Colonic mucosa (tissue), 4 donors: ENCODE data around the gene THSD7A. TPM values are rescaled to one million over a fixed set of nuclear protein-coding genes. Genes with fewer than 3 reads are reported as not detected.

Experiments used
- DNase-seq: peaks from one replicate; pipeline ENCODE4 v3.0.0-alpha.2; 2020
- H3K27ac ChIP-seq: fragments of 200-600 bp; one replicate; pipeline ENCODE4 v1.8.0; 2021
- H3K27me3 ChIP-seq: fragments of 200-600 bp; one replicate; pipeline ENCODE4 v1.8.0; 2021
- H3K36me3 ChIP-seq: fragments of 200-600 bp; one replicate; pipeline ENCODE4 v1.8.0; 2021
- H3K4me1 ChIP-seq: fragments of 200-600 bp; one replicate; pipeline ENCODE4 v1.8.0; 2021; ENCODE audit warnings: mild to moderate bottlenecking
- H3K4me3 ChIP-seq: fragments of 200-600 bp; one replicate; pipeline ENCODE4 v1.8.0; 2021
- H3K9ac ChIP-seq, 2 donors: one replicate each; pipeline ENCODE4 v1.7.0; 2013; ENCODE audit warnings: control low read depth in 2 of 2, low read depth in 2 of 2, low read length in 2 of 2
- H3K9me3 ChIP-seq: fragments of 200-600 bp; one replicate; pipeline ENCODE4 v1.8.0; 2021
- intact Hi-C: fragments of 100-400 bp; cut with DNase I; formaldehyde crosslinking; loops from one replicate; pipeline ENCODE4 v1.14.1; 2022
- total RNA-seq, 2 donors: library from RNA; stranded (reverse); fragmentation: NEBNext Ultra II Directional in 1 of 2; extraction: Animal tissue kit (Norgen Biotek cat#: 25700) in 1 of 2; gene quantifications; one replicate each; pipeline ENCODE4 v1.2.1, GENCODE V29; 2021
- TF ChIP-seq, protein P1 (sequence below): fragments of 200-600 bp; IDR thresholded peaks from one replicate; pipeline ENCODE4 v1.8.0; 2022; ENCODE audit warnings: antibody characterized with exemption, mild to moderate bottlenecking
- donor health status: healthy.
- donor health status: DM: no; HTN: no; CAD: no.
- donor health status: DM: no; HTN: no; CAD: no.

The THSD7A gene
- total RNA-seq, 2 donors from 2014 or later = 2.1 to 2.3 TPM

DNA sequence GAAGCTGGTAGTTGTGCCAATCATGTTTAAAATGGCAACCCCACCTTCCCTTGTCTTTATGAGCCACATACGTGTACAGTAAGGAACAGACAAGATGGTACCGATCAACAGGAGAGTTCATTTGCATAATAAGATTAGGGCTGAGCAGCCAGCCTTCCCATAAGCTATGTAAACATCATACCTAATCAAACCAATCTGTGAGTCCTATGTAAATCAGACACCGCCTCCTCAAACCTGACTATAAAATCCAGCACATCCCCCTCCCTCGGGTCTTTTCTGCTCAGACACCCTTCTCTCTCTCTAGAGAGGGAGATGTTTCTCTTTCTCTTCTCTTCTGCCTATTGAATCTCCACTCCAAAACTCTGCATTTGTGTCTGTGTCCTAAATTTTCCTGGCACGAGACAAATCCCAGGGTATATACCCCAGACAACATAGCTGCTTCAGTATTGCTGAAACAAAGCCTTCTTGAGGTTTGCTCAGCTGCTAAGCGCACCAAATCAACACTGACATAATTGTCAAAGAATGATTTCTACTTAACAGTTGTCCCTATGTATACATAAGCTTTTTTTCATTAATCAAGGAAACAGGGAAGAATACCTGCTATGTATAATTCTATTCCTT is 279.2 kb downstream of the THSD7A start:
- no peak for DNase-seq
- TF ChIP-seq, protein P1, sequence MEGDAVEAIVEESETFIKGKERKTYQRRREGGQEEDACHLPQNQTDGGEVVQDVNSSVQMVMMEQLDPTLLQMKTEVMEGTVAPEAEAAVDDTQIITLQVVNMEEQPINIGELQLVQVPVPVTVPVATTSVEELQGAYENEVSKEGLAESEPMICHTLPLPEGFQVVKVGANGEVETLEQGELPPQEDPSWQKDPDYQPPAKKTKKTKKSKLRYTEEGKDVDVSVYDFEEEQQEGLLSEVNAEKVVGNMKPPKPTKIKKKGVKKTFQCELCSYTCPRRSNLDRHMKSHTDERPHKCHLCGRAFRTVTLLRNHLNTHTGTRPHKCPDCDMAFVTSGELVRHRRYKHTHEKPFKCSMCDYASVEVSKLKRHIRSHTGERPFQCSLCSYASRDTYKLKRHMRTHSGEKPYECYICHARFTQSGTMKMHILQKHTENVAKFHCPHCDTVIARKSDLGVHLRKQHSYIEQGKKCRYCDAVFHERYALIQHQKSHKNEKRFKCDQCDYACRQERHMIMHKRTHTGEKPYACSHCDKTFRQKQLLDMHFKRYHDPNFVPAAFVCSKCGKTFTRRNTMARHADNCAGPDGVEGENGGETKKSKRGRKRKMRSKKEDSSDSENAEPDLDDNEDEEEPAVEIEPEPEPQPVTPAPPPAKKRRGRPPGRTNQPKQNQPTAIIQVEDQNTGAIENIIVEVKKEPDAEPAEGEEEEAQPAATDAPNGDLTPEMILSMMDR = no peak
- H3K9ac ChIP-seq = no peak overlapping the region
- intact Hi-C loops = no loop called here
- no peaks in the 10 kb centered on the region for H3K4me1 ChIP-seq
- H3K27ac ChIP-seq = no peak overlapping the region
- no peaks in the 10 kb centered on the region for H3K27me3 ChIP-seq
- no peaks in the 10 kb centered on the region for H3K9me3 ChIP-seq
- H3K4me3 ChIP-seq = no peak overlapping the region
- H3K36me3 ChIP-seq = no peaks in the 10 kb centered on the region

DNA sequence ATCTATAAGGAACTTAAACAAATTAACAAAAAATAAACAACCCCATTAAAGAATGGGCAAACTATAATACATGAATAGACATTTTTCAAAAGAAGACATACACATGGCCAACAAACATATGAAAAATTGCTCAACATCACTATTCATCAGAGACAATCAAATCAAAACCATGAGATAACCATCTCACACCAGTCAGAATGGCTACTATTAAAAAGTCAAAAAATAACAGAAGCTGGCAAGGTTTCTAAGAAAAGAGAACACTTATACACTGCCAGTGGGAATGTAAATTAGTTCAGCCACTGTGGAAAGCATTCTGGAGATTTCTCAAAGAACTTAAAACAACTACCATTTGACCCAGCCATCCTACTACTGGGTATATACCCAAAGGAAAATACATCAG is 280.5 kb downstream of the THSD7A start:
- no peak overlapping the region for H3K4me3 ChIP-seq
- no peak overlapping the region for H3K27ac ChIP-seq
- no peaks in the 10 kb centered on the region for H3K27me3 ChIP-seq
- H3K36me3 ChIP-seq = no peaks in the 10 kb centered on the region
- TF ChIP-seq, protein P1 = no peak
- no peak overlapping the region for H3K9ac ChIP-seq
- intact Hi-C loops = no loop called here
- DNase-seq = no peak
- no peaks in the 10 kb centered on the region for H3K4me1 ChIP-seq
- no peaks in the 10 kb centered on the region for H3K9me3 ChIP-seq

DNA sequence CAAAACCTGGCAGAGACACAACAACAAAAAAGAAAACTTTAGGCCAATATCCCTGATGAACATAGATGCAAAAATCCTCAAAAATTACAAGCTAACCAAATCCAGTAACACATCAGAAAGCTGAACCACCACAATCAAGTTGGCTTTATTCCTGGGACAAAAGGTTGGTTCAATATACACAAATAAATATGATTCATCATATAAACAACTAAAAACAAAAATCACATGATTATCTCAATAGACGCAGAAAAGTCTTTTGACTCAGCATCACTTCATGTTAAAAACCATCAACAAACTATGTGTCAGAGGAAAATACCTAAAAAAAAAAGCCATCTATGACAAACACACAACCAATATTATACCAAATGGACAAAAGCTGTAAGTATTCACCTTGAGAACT is 283.5 kb downstream of the THSD7A start:
- Histone ChIP-seq H3K27me3 (no peaks in the 10 kb centered on the region), H3K4me1 (no peaks in the 10 kb centered on the region), H3K27ac (no peak overlapping the region), H3K9me3 (no peaks in the 10 kb centered on the region), H3K36me3 (no peaks in the 10 kb centered on the region), H3K4me3 (no peak overlapping the region), H3K9ac (no peak overlapping the region)
- intact Hi-C loops = no loop called here
- TF ChIP-seq, protein P1 = no peak
- no peak for DNase-seq

DNA sequence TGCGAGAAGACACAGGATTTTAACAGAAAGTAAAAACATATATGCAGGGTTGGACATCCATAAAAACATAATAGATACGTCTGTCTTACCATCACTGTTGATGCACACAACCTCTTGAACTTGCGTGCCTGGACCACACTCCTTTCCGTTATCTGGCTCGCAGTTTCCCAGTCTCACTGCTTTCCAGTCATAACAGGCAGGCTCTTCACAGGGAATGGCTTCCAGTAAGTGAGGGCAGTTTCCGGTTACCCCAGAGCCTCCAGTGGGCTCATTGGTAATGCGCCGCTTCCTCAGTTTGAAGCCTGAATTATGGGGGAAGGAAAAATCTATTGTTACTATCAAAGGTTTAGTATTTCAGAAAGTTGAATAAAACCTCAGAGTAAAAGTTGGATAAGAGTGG is 290.7 kb downstream of the THSD7A start:
- no peaks in the 10 kb centered on the region for H3K36me3 ChIP-seq
- H3K4me3 ChIP-seq = no peak overlapping the region
- H3K4me1 ChIP-seq = no peaks in the 10 kb centered on the region
- no peak for DNase-seq
- no peaks in the 10 kb centered on the region for H3K9me3 ChIP-seq
- intact Hi-C loops = no loop called here
- TF ChIP-seq, protein P1 = no peak
- H3K27me3 ChIP-seq = no peaks in the 10 kb centered on the region
- no peak overlapping the region for H3K27ac ChIP-seq
- H3K9ac ChIP-seq = no peak overlapping the region

DNA sequence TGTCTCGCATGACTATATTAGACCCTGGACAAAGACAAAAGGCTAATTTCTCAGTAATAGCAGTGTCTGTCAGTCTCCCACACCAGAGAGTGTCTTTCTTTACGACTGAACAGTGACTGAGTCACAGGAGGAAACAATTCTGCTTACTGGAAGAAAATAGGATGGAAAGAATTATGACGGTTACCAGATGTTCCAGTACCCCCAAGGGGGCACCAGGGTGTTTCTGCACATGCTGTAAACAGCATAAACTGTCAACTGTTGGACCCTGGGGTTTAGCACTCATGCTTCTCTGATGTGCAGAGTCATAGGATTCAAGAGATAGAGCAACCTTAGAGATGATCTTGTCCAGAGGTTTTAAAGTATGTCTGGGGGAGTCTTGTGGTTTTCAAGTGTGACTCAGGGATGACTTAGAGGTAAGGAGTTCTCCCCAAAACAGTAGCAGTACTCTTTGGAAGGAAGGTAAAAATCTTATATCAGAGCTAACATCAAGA is 291.7 kb downstream of the THSD7A start:
- Histone ChIP-seq H3K4me3 (no peak overlapping the region), H3K9ac (no peak overlapping the region), H3K9me3 (no peaks in the 10 kb centered on the region), H3K27ac (no peak overlapping the region), H3K36me3 (no peaks in the 10 kb centered on the region), H3K27me3 (no peaks in the 10 kb centered on the region), H3K4me1 (no peaks in the 10 kb centered on the region)
- intact Hi-C loops = no loop called here
- no peak for DNase-seq
- TF ChIP-seq, protein P1 = no peak
